H1 (cell line): ENCODE results near the gene WRAP73. TPM values are rescaled to one million over a fixed set of nuclear protein-coding genes. Genes with fewer than 3 reads are reported as not detected.

Experiments
- BCL11A ChIP-seq, 2 experiments: IDR thresholded peaks; one replicate each; pipeline ENCODE4 v1.6.1; 2011; ENCODE audit warnings: low read depth in 2 of 2, low read length in 2 of 2, mild to moderate bottlenecking in 2 of 2
- RAD21 ChIP-seq, 2 experiments: IDR thresholded peaks in 1 of 2; conservative IDR thresholded peaks in 1 of 2; 2 replicates each; pipeline ENCODE4 v1.6.1; 2011; ENCODE audit warnings: low read depth in 2 of 2, low read length in 2 of 2, improper control_type of control experiment in 1 of 2, inconsistent platforms in 1 of 2, mild to moderate bottlenecking in 1 of 2, moderate library complexity in 1 of 2
- SRF ChIP-seq: IDR thresholded peaks from 2 replicates; pipeline ENCODE4 v1.6.1; 2011; ENCODE audit warnings: mild to moderate bottlenecking, low read depth, low read length, moderate library complexity
- TEAD4 ChIP-seq: IDR thresholded peaks from 2 replicates; pipeline ENCODE4 v1.6.1; 2012; ENCODE audit warnings: low read depth, low read length, inconsistent platforms, mixed read lengths
- polyA plus RNA-seq, 7 experiments: library from polyadenylated mRNA; depleted of rRNA in 3 of 7; stranded (reverse) in 5 of 7; unstranded in 2 of 7; fragments of >200 nt in 5 of 7; fragments of 200-250 nt in 2 of 7; gene quantifications; 1 replicate in 5 of 7; 2 replicates in 1 of 7; 4 replicates in 1 of 7; pipeline versions ENCODE4 v1.2.1 to v1.2.3, GENCODE V29; 2011 to 2013; ENCODE audit warnings: missing spikeins in 2 of 7, mixed read lengths in 2 of 7
- total RNA-seq: library from RNA; stranded (reverse); fragmentation: NEBNext Ultra II Directional; extraction: Animal tissue kit (Norgen Biotek cat#: 25700); gene quantifications from 2 replicates; pipeline ENCODE4 v1.2.1, GENCODE V29; 2021
- TF ChIP-seq, protein P1 (sequence below): fragments of 300-600 bp; sonication (generic); IDR thresholded peaks from 2 replicates; pipeline ENCODE4 v1.7.1; 2012; ENCODE audit warnings: low read length, moderate library complexity, mild to moderate bottlenecking, inconsistent platforms; ENCODE audit not compliant: insufficient replicate concordance
- TF ChIP-seq, protein P2 (sequence below), 3 experiments: IDR thresholded peaks; 1 replicate in 2 of 3; 2 replicates in 1 of 3; pipeline versions ENCODE4 v1.5.1 to v1.6.1; 2011; ENCODE audit warnings: low read length in 3 of 3, mild to moderate bottlenecking in 3 of 3, inconsistent platforms in 2 of 3, low read depth in 1 of 3, moderate library complexity in 1 of 3; ENCODE audit not compliant: insufficient read depth in 1 of 3; ENCODE audit errors: control extremely low read depth in 1 of 3

Gene WRAP73
- total and polyA plus RNA-seq, 2 of the 8 experiments (the other 6 are each of a cell fraction or from before 2014, with no cell fraction given): 30.3 to 50.7 TPM

DNA sequence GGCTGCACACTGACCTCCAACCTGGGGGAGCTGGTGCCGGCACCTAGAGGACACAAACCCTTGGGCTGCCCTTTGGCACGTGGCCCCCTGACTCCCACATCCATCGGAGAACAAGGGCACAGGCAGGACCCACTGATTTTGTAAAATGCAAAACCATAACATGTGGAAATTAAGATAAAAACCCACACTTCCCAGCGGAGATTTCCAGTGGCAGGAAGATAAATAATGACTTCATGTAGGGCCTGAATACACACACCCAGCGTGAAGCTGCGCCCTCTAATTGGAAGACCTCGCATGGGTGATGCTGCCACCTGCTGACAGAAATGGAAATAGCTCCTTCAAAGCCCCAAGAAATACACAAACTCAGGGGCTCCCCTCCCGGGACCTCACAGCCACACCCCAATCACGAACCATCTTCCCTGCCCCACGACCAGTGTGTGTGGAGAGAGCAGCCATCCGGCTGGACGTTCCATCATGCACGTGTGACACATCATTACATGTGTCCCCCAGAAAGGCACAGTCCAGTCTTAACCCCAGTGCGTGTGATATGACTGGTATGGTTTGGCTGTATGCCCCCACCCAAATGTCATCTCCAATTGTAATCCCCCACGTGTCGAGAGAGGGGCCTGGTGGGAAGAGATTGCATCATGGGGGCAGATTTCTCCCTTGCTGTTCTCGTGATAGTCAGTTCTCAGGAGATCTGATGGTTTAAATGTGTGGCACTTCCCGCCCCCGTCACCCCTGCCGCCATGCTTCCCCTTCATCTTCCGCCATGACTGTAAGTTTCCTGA, 30.8 kb downstream of the WRAP73 start (continued):
- TF ChIP-seq, protein P1, sequence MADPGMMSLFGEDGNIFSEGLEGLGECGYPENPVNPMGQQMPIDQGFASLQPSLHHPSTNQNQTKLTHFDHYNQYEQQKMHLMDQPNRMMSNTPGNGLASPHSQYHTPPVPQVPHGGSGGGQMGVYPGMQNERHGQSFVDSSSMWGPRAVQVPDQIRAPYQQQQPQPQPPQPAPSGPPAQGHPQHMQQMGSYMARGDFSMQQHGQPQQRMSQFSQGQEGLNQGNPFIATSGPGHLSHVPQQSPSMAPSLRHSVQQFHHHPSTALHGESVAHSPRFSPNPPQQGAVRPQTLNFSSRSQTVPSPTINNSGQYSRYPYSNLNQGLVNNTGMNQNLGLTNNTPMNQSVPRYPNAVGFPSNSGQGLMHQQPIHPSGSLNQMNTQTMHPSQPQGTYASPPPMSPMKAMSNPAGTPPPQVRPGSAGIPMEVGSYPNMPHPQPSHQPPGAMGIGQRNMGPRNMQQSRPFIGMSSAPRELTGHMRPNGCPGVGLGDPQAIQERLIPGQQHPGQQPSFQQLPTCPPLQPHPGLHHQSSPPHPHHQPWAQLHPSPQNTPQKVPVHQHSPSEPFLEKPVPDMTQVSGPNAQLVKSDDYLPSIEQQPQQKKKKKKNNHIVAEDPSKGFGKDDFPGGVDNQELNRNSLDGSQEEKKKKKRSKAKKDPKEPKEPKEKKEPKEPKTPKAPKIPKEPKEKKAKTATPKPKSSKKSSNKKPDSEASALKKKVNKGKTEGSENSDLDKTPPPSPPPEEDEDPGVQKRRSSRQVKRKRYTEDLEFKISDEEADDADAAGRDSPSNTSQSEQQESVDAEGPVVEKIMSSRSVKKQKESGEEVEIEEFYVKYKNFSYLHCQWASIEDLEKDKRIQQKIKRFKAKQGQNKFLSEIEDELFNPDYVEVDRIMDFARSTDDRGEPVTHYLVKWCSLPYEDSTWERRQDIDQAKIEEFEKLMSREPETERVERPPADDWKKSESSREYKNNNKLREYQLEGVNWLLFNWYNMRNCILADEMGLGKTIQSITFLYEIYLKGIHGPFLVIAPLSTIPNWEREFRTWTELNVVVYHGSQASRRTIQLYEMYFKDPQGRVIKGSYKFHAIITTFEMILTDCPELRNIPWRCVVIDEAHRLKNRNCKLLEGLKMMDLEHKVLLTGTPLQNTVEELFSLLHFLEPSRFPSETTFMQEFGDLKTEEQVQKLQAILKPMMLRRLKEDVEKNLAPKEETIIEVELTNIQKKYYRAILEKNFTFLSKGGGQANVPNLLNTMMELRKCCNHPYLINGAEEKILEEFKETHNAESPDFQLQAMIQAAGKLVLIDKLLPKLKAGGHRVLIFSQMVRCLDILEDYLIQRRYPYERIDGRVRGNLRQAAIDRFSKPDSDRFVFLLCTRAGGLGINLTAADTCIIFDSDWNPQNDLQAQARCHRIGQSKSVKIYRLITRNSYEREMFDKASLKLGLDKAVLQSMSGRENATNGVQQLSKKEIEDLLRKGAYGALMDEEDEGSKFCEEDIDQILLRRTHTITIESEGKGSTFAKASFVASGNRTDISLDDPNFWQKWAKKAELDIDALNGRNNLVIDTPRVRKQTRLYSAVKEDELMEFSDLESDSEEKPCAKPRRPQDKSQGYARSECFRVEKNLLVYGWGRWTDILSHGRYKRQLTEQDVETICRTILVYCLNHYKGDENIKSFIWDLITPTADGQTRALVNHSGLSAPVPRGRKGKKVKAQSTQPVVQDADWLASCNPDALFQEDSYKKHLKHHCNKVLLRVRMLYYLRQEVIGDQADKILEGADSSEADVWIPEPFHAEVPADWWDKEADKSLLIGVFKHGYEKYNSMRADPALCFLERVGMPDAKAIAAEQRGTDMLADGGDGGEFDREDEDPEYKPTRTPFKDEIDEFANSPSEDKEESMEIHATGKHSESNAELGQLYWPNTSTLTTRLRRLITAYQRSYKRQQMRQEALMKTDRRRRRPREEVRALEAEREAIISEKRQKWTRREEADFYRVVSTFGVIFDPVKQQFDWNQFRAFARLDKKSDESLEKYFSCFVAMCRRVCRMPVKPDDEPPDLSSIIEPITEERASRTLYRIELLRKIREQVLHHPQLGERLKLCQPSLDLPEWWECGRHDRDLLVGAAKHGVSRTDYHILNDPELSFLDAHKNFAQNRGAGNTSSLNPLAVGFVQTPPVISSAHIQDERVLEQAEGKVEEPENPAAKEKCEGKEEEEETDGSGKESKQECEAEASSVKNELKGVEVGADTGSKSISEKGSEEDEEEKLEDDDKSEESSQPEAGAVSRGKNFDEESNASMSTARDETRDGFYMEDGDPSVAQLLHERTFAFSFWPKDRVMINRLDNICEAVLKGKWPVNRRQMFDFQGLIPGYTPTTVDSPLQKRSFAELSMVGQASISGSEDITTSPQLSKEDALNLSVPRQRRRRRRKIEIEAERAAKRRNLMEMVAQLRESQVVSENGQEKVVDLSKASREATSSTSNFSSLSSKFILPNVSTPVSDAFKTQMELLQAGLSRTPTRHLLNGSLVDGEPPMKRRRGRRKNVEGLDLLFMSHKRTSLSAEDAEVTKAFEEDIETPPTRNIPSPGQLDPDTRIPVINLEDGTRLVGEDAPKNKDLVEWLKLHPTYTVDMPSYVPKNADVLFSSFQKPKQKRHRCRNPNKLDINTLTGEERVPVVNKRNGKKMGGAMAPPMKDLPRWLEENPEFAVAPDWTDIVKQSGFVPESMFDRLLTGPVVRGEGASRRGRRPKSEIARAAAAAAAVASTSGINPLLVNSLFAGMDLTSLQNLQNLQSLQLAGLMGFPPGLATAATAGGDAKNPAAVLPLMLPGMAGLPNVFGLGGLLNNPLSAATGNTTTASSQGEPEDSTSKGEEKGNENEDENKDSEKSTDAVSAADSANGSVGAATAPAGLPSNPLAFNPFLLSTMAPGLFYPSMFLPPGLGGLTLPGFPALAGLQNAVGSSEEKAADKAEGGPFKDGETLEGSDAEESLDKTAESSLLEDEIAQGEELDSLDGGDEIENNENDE: no peak
- TF ChIP-seq BCL11A (IDR thresholded peaks at IDR 0.05; ENCODE audit: low read depth in 2 of 2, low read length in 2 of 2) (no peak), SRF (no peak), TEAD4 (0 out of 2 replicates have a peak, but pooled peaks have one; percentile 29), RAD21 (IDR thresholded peaks at IDR 0.05 in 1 of 2, conservative IDR thresholded peaks at IDR 0.05 in 1 of 2; ENCODE audit: low read depth in 2 of 2, low read length in 2 of 2) (peak; percentile 63 to 75)
- TF ChIP-seq, protein P2, sequence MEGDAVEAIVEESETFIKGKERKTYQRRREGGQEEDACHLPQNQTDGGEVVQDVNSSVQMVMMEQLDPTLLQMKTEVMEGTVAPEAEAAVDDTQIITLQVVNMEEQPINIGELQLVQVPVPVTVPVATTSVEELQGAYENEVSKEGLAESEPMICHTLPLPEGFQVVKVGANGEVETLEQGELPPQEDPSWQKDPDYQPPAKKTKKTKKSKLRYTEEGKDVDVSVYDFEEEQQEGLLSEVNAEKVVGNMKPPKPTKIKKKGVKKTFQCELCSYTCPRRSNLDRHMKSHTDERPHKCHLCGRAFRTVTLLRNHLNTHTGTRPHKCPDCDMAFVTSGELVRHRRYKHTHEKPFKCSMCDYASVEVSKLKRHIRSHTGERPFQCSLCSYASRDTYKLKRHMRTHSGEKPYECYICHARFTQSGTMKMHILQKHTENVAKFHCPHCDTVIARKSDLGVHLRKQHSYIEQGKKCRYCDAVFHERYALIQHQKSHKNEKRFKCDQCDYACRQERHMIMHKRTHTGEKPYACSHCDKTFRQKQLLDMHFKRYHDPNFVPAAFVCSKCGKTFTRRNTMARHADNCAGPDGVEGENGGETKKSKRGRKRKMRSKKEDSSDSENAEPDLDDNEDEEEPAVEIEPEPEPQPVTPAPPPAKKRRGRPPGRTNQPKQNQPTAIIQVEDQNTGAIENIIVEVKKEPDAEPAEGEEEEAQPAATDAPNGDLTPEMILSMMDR (IDR thresholded peaks at IDR 0.05; ENCODE audit: control extremely low read depth in 1 of 3, insufficient read depth in 1 of 3, low read depth in 1 of 3, low read length in 3 of 3): peak in 2 of 3 experiments; percentile 79 to 93; a peak in 3 of 4 replicates
